GM19025 (cell line): ENCODE data around the gene GPR42.
A peak's percentile ranks its signal among the peaks of the same experiment; 100 is the strongest.
"Not testable (repeated sequence)": the region's sequence is repeated elsewhere in the genome, so short reads cannot be mapped to it uniquely, and the experiment has no call there.

Experiments
- ATAC-seq: cut with Tn5 transposase; IDR thresholded peaks from one replicate; pipeline ENCODE4 v1.9.1; 2021; ENCODE audit warnings: mild to moderate bottlenecking, low read depth, moderate library complexity; ENCODE audit not compliant: unreplicated experiment

Gene GPR42

GRCh38 chr19:35392742-35393715, 22.2 kb downstream of the GPR42 start:
- ATAC-seq = no peak

GRCh38 chr19:35395382-35396199, 24.7 kb downstream of the GPR42 start:
- no peak for ATAC-seq

- no peak for ATAC-seq
These were observed 25.5 kb downstream of the GPR42 start for GRCh38 chr19:35396240-35396885.

- no peak for ATAC-seq
These were observed 26.2 kb downstream of the GPR42 start for GRCh38 chr19:35397064-35397463.

GRCh38 chr19:35398570-35398969, 27.7 kb downstream of the GPR42 start:
- no peak for ATAC-seq

- ATAC-seq = no peak
These were observed 28.4 kb downstream of the GPR42 start for GRCh38 chr19:35399231-35399630.

- no peak for ATAC-seq
These were observed 29.3 kb downstream of the GPR42 start for GRCh38 chr19:35399948-35400772.

- ATAC-seq = no peak
These were observed 29.9 kb downstream of the GPR42 start for GRCh38 chr19:35400773-35401100.

GRCh38 chr19:35401416-35401815, 30.5 kb downstream of the GPR42 start:
- not testable (repeated sequence) for ATAC-seq

GRCh38 chr19:35403116-35403760, 32.4 kb downstream of the GPR42 start:
- ATAC-seq = no peak

GRCh38 chr19:35404879-35405622, 34.2 kb downstream of the GPR42 start:
- peak; percentile 84 for ATAC-seq

GRCh38 chr19:35407619-35408018, 36.8 kb downstream of the GPR42 start:
- no peak for ATAC-seq

GRCh38 chr19:35408284-35409171, 37.7 kb downstream of the GPR42 start:
- ATAC-seq = peak; percentile 53

- ATAC-seq = no peak
These were observed 38.3 kb downstream of the GPR42 start for GRCh38 chr19:35409191-35409590.

GRCh38 chr19:35410487-35410886, 39.6 kb downstream of the GPR42 start:
- no peak for ATAC-seq

GRCh38 chr19:35414442-35414841, 43.6 kb downstream of the GPR42 start:
- ATAC-seq = no peak

GRCh38 chr19:35416331-35416730, 45.5 kb downstream of the GPR42 start:
- no peak for ATAC-seq

- ATAC-seq = no peak
These were observed 46.4 kb downstream of the GPR42 start for GRCh38 chr19:35417278-35417677.
